ENCODE measurements around the gene TLX1.
"Not testable (repeated sequence)": the region's sequence is repeated elsewhere in the genome, so short reads cannot be mapped to it uniquely, and the experiment has no call there.

Gene TLX1

GRCh38 chr10:101152316-101152715 lies 21.2 kb downstream of the TLX1 start:
- no peak for DNase-seq (ENCODE audit: low read depth in 2 of 2)

- DNase-seq (ENCODE audit: low read depth in 2 of 2) = not testable (repeated sequence)
These were observed 23.4 kb downstream of the TLX1 start for GRCh38 chr10:101154506-101154905.

- peak in 1 of 2 experiments; percentile 4 for DNase-seq (ENCODE audit: low read depth in 2 of 2)
These were observed 24.8 kb downstream of the TLX1 start for GRCh38 chr10:101155896-101156295.

GRCh38 chr10:101157756-101158458 lies 26.8 kb downstream of the TLX1 start:
- DNase-seq (ENCODE audit: low read depth in 2 of 2) = no peak

- DNase-seq (ENCODE audit: low read depth in 2 of 2) = no peak
These were observed 27.5 kb downstream of the TLX1 start for GRCh38 chr10:101158459-101159058.

GRCh38 chr10:101161494-101162299 lies 30.6 kb downstream of the TLX1 start:
- DNase-seq (ENCODE audit: low read depth in 2 of 2) = peak; percentile 45 to 49

- no peak for DNase-seq (ENCODE audit: low read depth in 2 of 2)
These were observed 31.6 kb downstream of the TLX1 start for GRCh38 chr10:101162677-101163076.

- no peak for DNase-seq (ENCODE audit: low read depth in 2 of 2)
These were observed 32.9 kb downstream of the TLX1 start for GRCh38 chr10:101164020-101164419.

GRCh38 chr10:101165736-101166135 lies 34.6 kb downstream of the TLX1 start:
- DNase-seq (ENCODE audit: low read depth in 2 of 2) = no peak

GRCh38 chr10:101166430-101166829 lies 35.3 kb downstream of the TLX1 start:
- DNase-seq (ENCODE audit: low read depth in 2 of 2) = no peak

- DNase-seq (ENCODE audit: low read depth in 2 of 2) = no peak
These were observed 41.6 kb downstream of the TLX1 start for GRCh38 chr10:101172741-101173140.

GRCh38 chr10:101174319-101174718 lies 43.2 kb downstream of the TLX1 start:
- DNase-seq (ENCODE audit: low read depth in 2 of 2) = no peak

GRCh38 chr10:101176577-101176976 lies 45.5 kb downstream of the TLX1 start:
- DNase-seq (ENCODE audit: low read depth in 2 of 2) = no peak

- no peak for DNase-seq (ENCODE audit: low read depth in 2 of 2)
These were observed 51.8 kb downstream of the TLX1 start for GRCh38 chr10:101182936-101183335.

GRCh38 chr10:101183458-101184183 lies 52.5 kb downstream of the TLX1 start:
- no peak for DNase-seq (ENCODE audit: low read depth in 2 of 2)
